Suprapubic skin (tissue), 4 donors: ENCODE results near the gene RSAD2. TPM values are rescaled to one million over a fixed set of nuclear protein-coding genes. Genes with fewer than 3 reads are reported as not detected.
"Not testable (repeated sequence)": the region's sequence is repeated elsewhere in the genome, so short reads cannot be mapped to it uniquely, and the experiment has no call there.

Source experiments
- DNase-seq, 2 donors: peaks; one replicate each; pipeline ENCODE4 v3.0.0-alpha.2; 2019; ENCODE audit warnings: low spot score in 2 of 2
- H3K27ac ChIP-seq: fragments of 200-600 bp; sonication (generic); one replicate; pipeline ENCODE4 v1.5.1; 2019
- H3K27me3 ChIP-seq: fragments of 200-600 bp; sonication (generic); one replicate; pipeline ENCODE4 v1.5.1; 2019
- H3K36me3 ChIP-seq: fragments of 200-600 bp; sonication (generic); one replicate; pipeline ENCODE4 v1.5.1; 2019
- H3K4me1 ChIP-seq: fragments of 200-600 bp; sonication (generic); one replicate; pipeline ENCODE4 v1.5.1; 2019
- H3K4me3 ChIP-seq: fragments of 200-600 bp; sonication (generic); one replicate; pipeline ENCODE4 v1.5.1; 2019; ENCODE audit warnings: mild to moderate bottlenecking
- H3K9me3 ChIP-seq: fragments of 200-600 bp; sonication (generic); one replicate; pipeline ENCODE4 v1.5.1; 2019
- CTCF ChIP-seq, 2 donors: fragments of 200-600 bp in 1 of 2; fragments of 450-650 bp in 1 of 2; sonication (generic) in 1 of 2; IDR thresholded peaks; one replicate each; pipeline ENCODE4 v1.5.1; 2016 to 2019; ENCODE audit warnings: antibody characterized with exemption in 2 of 2, mild to moderate bottlenecking in 1 of 2, moderate library complexity in 1 of 2
- EP300 ChIP-seq: sonication (generic); formaldehyde crosslinking; IDR thresholded peaks from one replicate; pipeline ENCODE4 v1.6.1; 2017; ENCODE audit warnings: antibody characterized with exemption
- POLR2A ChIP-seq, 2 donors: fragments of 450-650 bp; IDR thresholded peaks; one replicate each; pipeline ENCODE4 v1.6.1; 2017; ENCODE audit warnings: antibody characterized with exemption in 2 of 2, mild to moderate bottlenecking in 2 of 2, moderate library complexity in 2 of 2
- POLR2AphosphoS5 ChIP-seq, 3 donors: sonication (generic); formaldehyde crosslinking; IDR thresholded peaks; one replicate each; pipeline ENCODE4 v1.6.1; 2017; ENCODE audit warnings: antibody characterized with exemption in 3 of 3
- WGBS: methylation state at CpG from one replicate; pipeline ENCODE4 v1.1.5; 2018; 5-methylcytosine and 5-hydroxymethylcytosine counted together
- total RNA-seq, 4 donors: library from RNA; depleted of rRNA; stranded (reverse); fragments of >200 nt; gene quantifications; one replicate each; pipeline ENCODE4 v1.1.0, GENCODE V29; 2016

RSAD2 gene
- total RNA-seq, 4 donors from 2014 or later = 0.24 to 1.5 TPM; not detected in 2

DNA sequence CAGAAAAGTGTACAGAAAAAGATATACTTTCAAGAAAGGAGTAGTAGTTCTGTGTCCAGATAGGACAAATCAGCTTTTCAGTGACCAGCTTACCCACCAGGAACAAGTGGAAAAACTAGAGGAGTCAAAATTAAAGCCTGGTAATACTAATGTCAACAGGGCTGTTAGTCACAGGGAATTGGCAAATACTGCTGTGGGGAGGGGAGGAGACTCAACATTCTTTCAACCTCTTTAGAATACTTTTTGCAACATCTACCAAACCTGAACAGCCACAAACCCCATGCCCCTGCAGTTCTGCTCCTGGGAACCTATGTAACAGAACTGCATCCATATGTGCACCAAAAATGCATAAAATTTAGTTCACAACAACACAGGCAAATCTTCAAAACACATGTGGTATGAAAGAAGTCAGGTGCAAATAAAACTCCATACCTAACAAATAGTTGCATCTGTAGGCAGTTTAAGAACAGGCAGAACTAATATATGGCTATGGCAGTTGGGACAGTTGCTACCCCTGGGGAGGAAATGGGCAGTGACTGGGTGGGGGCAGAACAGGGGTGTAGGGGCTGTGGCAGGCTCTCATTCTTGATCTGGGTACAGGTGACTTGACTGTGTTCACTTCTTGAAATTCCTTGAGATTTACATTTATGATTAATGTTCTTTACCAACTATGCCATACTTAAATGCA lies 21.6 kb upstream of the RSAD2 start:
- Histone ChIP-seq H3K27ac (no peak overlapping the region), H3K27me3 (no peaks in the 10 kb centered on the region), H3K36me3 (peaks cover 22% of the 10 kb centered on the region), H3K4me1 (no peaks in the 10 kb centered on the region), H3K9me3 (peaks cover 5% of the 10 kb centered on the region), H3K4me3 (no peak overlapping the region)
- DNase-seq = no peak
- TF ChIP-seq CTCF (IDR thresholded peaks at IDR 0.05) = no peak
- TF ChIP-seq EP300 = no peak
- TF ChIP-seq POLR2AphosphoS5 (IDR thresholded peaks at IDR 0.05) = no peak
- no peak for TF ChIP-seq POLR2A (IDR thresholded peaks at IDR 0.05)

DNA sequence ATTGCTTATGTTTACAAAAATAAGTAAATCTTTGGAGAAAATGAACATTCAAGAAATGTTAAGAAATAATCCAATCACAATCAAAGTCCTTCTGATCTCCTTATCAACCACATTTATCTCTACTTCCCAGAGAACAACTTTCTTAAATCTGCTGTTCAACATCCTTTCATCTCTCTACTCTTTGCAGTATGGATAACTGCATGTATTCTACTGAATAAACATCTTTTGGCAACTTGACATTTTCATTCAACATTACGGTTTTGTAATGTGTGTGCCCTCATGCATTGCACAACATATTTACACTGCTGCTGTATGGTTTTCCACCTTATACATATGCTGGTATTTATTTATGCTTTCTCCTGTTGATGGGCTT lies 21.0 kb upstream of the RSAD2 start:
- H3K9me3 ChIP-seq = peaks cover 5% of the 10 kb centered on the region
- 59% methylated on average over 1 of the region's 1 CpG for WGBS
- H3K4me3 ChIP-seq = no peak overlapping the region
- H3K36me3 ChIP-seq = peaks cover 19% of the 10 kb centered on the region
- DNase-seq = no peak
- TF ChIP-seq EP300 (no peak), POLR2AphosphoS5 (IDR thresholded peaks at IDR 0.05) (no peak), POLR2A (IDR thresholded peaks at IDR 0.05) (no peak), CTCF (IDR thresholded peaks at IDR 0.05) (no peak)
- no peaks in the 10 kb centered on the region for H3K4me1 ChIP-seq
- H3K27me3 ChIP-seq = no peaks in the 10 kb centered on the region
- no peak overlapping the region for H3K27ac ChIP-seq

GRCh38 chr2:6858466-6859027 lies 19.0 kb upstream of the RSAD2 start:
- not testable (repeated sequence) for H3K27me3 ChIP-seq, H3K9me3 ChIP-seq, H3K4me1 ChIP-seq, H3K27ac ChIP-seq, DNase-seq, H3K4me3 ChIP-seq
- 96% methylated on average over 4 of the region's 4 CpGs for WGBS
- H3K36me3 ChIP-seq = peaks cover 21% of the 10 kb centered on the region

GRCh38 chr2:6860296-6860695 lies 17.3 kb upstream of the RSAD2 start:
- peaks cover 21% of the 10 kb centered on the region for H3K36me3 ChIP-seq
- H3K4me3 ChIP-seq = no peak overlapping the region
- DNase-seq = no peak
- TF ChIP-seq POLR2AphosphoS5 (IDR thresholded peaks at IDR 0.05) (no peak), EP300 (no peak), POLR2A (IDR thresholded peaks at IDR 0.05) (no peak), CTCF (IDR thresholded peaks at IDR 0.05) (no peak)
- no peaks in the 10 kb centered on the region for H3K27me3 ChIP-seq
- 100% methylated on average over 3 of the region's 3 CpGs for WGBS
- H3K27ac ChIP-seq = no peak overlapping the region
- peaks cover 6% of the 10 kb centered on the region for H3K4me1 ChIP-seq
- H3K9me3 ChIP-seq = peaks cover 5% of the 10 kb centered on the region

DNA sequence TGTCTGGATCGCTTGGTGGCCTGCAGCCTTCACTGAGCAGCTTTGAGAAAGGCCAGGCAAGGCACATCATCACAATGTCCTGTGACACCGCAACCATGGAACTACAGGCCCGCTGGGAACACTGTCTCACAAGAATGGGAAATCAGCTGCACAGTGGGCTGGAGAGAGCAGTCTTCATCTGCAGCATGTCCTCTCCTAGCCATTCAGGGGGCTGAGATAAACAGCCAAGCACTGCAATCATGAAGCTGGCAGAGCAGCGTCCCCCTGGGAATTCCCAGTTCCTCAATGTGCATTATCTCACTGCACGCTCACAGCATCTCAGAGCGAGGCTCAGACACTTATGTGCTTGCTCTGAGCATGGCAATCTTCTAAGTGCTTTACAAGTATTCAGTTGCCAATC lies 13.8 kb upstream of the RSAD2 start:
- no peaks in the 10 kb centered on the region for H3K27me3 ChIP-seq
- peaks cover 19% of the 10 kb centered on the region for H3K36me3 ChIP-seq
- peaks cover under 1% of the 10 kb centered on the region for H3K9me3 ChIP-seq
- no peak for DNase-seq
- TF ChIP-seq CTCF (IDR thresholded peaks at IDR 0.05) (no peak), POLR2AphosphoS5 (IDR thresholded peaks at IDR 0.05) (no peak), EP300 (no peak), POLR2A (IDR thresholded peaks at IDR 0.05) (no peak)
- WGBS = 78% methylated on average over 6 of the region's 6 CpGs
- H3K27ac ChIP-seq = no peak overlapping the region
- peaks cover 12% of the 10 kb centered on the region for H3K4me1 ChIP-seq
- no peak overlapping the region for H3K4me3 ChIP-seq
